MM.1S (cell line): ENCODE data around the gene PEA15.

ENCODE experiments used
- DNase-seq: peaks from one replicate; pipeline ENCODE4 v3.0.0-alpha.2; 2015
- H2AFZ ChIP-seq: fragments of 300-600 bp; sonication (generic); 2 replicates; pipeline ENCODE4 v1.6.0; 2016; ENCODE audit warnings: antibody characterized with exemption, low read length
- H3F3A ChIP-seq: fragments of 300-600 bp; sonication (generic); 2 replicates; pipeline ENCODE4 v1.6.1; 2016; ENCODE audit warnings: mild to moderate bottlenecking, antibody characterized with exemption, low read length, moderate library complexity, mixed read lengths; ENCODE audit not compliant: insufficient read depth
- H3K27ac ChIP-seq: fragments of 300-600 bp; sonication (generic); 2 replicates; pipeline ENCODE4 v1.5.1; 2016; ENCODE audit warnings: mild to moderate bottlenecking, low read length
- H3K27me3 ChIP-seq: fragments of 300-600 bp; sonication (generic); replicated peaks from 2 replicates; pipeline ENCODE4 v1.6.0; 2016; ENCODE audit warnings: low read length; ENCODE audit not compliant: insufficient read depth
- H3K36me3 ChIP-seq: fragments of 300-600 bp; sonication (generic); replicated peaks from 2 replicates; pipeline ENCODE4 v1.6.1; 2016; ENCODE audit warnings: mild to moderate bottlenecking, low read length, mixed read lengths; ENCODE audit not compliant: insufficient read depth
- H3K4me1 ChIP-seq: fragments of 300-600 bp; sonication (generic); 2 replicates; pipeline ENCODE4 v1.6.1; 2016; ENCODE audit warnings: low read length, mixed read lengths
- H3K4me2 ChIP-seq: fragments of 300-600 bp; sonication (generic); 2 replicates; pipeline ENCODE4 v1.6.0; 2016; ENCODE audit warnings: low read depth, low read length
- H3K4me3 ChIP-seq: fragments of 300-600 bp; sonication (generic); 2 replicates; pipeline ENCODE4 v1.5.1; 2016; ENCODE audit warnings: low read length, mixed read lengths
- H3K79me2 ChIP-seq: fragments of 300-600 bp; sonication (generic); 2 replicates; pipeline ENCODE4 v1.6.1; 2016; ENCODE audit warnings: mixed run types, low read length, mixed read lengths
- H3K9ac ChIP-seq: fragments of 300-600 bp; sonication (generic); 2 replicates; pipeline ENCODE4 v1.6.1; 2016; ENCODE audit warnings: low read length, mixed read lengths
- H3K9me2 ChIP-seq: fragments of 300-600 bp; sonication (generic); replicated peaks from 2 replicates; pipeline ENCODE4 v1.6.1; 2016; ENCODE audit warnings: mild to moderate bottlenecking, low read length, mixed read lengths; ENCODE audit not compliant: insufficient read depth
- H3K9me3 ChIP-seq: fragments of 300-600 bp; sonication (generic); replicated peaks from 2 replicates; pipeline ENCODE4 v1.6.1; 2016; ENCODE audit warnings: mild to moderate bottlenecking, low read length, mixed read lengths; ENCODE audit not compliant: insufficient read depth
- H4K20me1 ChIP-seq: fragments of 300-600 bp; sonication (generic); 2 replicates; pipeline ENCODE4 v1.6.1; 2016; ENCODE audit warnings: mild to moderate bottlenecking, low read length, moderate library complexity, mixed read lengths; ENCODE audit not compliant: insufficient read depth
- CTCF ChIP-seq: fragments of 300-600 bp; sonication (generic); IDR thresholded peaks from 2 replicates; pipeline ENCODE4 v1.5.1; 2016; ENCODE audit warnings: antibody characterized with exemption, low read length, mixed read lengths
- EZH2 ChIP-seq: fragments of 300-600 bp; sonication (generic); optimal IDR thresholded peaks from 2 replicates; pipeline ENCODE3; 2017; ENCODE audit warnings: low read depth, mild to moderate bottlenecking, antibody characterized with exemption, low read length, mixed read lengths
- EZH2phosphoT487 ChIP-seq: fragments of 300-600 bp; sonication (generic); IDR thresholded peaks from 2 replicates; pipeline ENCODE4 v1.6.1; 2018; ENCODE audit warnings: antibody characterized with exemption, low read length

Gene PEA15

DNA sequence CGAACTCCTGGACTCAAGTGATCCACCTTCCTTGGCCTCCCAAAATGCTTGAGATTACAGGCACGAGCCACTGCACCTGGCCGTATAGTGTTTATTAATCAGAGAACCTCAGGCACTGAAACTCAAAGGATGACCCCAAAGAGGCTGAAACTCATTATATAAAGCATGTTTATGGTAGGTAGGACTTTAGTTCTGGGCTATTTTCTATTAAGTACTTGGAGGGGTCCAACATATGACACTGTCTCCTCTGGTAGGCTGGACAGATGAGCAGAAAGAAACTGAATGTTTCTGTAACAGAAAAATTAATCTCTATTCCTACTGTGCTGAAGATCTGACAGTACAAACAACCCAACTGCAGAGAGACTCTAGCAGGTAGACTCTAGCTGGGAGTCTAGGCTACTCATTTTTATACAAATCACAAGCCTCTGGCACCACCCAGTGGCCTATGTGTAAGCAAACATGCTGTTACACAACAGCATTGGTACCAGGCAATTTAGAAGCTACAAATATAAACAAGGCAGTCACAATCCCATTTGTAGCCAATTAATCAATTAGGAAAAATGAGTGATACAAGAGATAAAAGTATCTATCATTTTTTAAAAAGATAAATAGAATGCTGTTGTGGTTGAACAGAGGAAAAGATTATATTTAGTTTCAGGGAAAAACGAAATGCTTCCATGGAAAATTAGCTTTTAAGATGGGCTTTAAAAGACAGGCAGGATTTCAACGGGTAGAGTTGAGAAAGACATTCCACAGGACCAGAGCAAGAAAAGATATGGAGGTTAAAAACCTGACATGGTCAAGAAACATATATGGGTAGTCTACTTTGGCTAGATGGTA is 46.7 kb downstream of the PEA15 start:
- Histone ChIP-seq H2AFZ (no peak overlapping the region), H3K4me3 (no peak overlapping the region), H3K27ac (no peak overlapping the region), H3K27me3 (no peaks in the 10 kb centered on the region), H3K79me2 (peaks cover 76% of the 10 kb centered on the region), H4K20me1 (no peaks in the 10 kb centered on the region), H3K4me2 (no peak overlapping the region), H3K36me3 (peaks cover 5% of the 10 kb centered on the region; the same call in 1 of the 2 replicates), H3K4me1 (no peaks in the 10 kb centered on the region), H3F3A (no peaks in the 10 kb centered on the region), H3K9me2 (no peaks in the 10 kb centered on the region), H3K9ac (no peak overlapping the region), H3K9me3 (no peaks in the 10 kb centered on the region)
- peak; percentile 84 for DNase-seq
- no peak for TF ChIP-seq EZH2phosphoT487
- TF ChIP-seq CTCF: peak; percentile 90

GRCh38 chr1:160255781-160256300 is 50.7 kb downstream of the PEA15 start:
- DNase-seq: no peak
- Histone ChIP-seq H3K4me2 (no peak overlapping the region), H3K4me1 (peaks cover 12% of the 10 kb centered on the region)

DNA sequence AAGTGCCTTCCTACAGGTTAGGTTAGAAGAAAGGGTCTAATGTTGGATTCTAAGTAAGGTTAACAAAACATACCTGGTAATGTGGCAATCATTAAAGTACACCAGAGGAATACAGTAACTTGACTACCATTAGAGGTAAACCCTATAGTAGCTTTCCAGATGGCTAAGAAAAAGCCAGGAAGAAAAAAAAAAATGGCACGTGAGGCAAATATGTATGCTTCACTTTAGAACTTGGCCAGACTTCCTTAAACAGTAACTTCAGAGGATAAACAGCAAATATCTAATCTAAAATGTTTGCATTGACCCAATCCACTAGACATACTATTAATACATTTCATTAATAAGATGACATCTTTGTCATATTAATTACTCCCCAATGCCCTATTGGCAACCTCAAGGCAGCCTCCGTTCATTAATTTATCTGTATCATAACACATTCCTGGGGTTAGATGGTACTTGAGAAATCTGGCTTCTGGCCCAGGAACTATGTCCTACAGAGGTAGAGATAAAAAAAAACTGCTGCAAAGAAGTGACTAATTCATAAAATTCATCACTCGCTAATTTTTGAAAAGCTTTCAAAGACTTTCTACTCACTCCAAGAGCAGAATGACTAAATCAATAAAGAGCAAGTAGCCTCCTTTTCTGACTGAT is 51.3 kb downstream of the PEA15 start:
- no peak for DNase-seq
- H3K79me2 ChIP-seq: peaks cover 77% of the 10 kb centered on the region

More at GRCh38 chr1:160255781-160256300, 50.7 kb downstream of the PEA15 start:
- Histone ChIP-seq H3K79me2 (peaks cover 77% of the 10 kb centered on the region), H3K9me3 (no peaks in the 10 kb centered on the region), H3K27ac (no peak overlapping the region), H3K4me3 (no peak overlapping the region), H4K20me1 (no peaks in the 10 kb centered on the region), H3F3A (no peaks in the 10 kb centered on the region), H2AFZ (no peak overlapping the region), H3K9me2 (no peaks in the 10 kb centered on the region), H3K36me3 (peaks cover 5% of the 10 kb centered on the region; the same call in 1 of the 2 replicates), H3K9ac (no peak overlapping the region), H3K27me3 (no peaks in the 10 kb centered on the region)
- TF ChIP-seq EZH2phosphoT487: no peak
- no peak for TF ChIP-seq CTCF
- no peak for TF ChIP-seq EZH2

More for the DNA sequence above, 51.3 kb downstream of the PEA15 start:
- Histone ChIP-seq H3K4me1 (peaks cover 15% of the 10 kb centered on the region), H3K27me3 (no peaks in the 10 kb centered on the region), H3K9ac (no peak overlapping the region), H3K4me2 (no peak overlapping the region), H3K36me3 (no peaks in the 10 kb centered on the region; the same call in 1 of the 2 replicates), H4K20me1 (no peaks in the 10 kb centered on the region), H3K4me3 (no peak overlapping the region), H3K9me3 (no peaks in the 10 kb centered on the region), H3F3A (0 out of 2 replicates have a peak, but pooled peaks cover 4% of the 10 kb centered on the region), H2AFZ (no peak overlapping the region), H3K27ac (no peak overlapping the region), H3K9me2 (no peaks in the 10 kb centered on the region)
- TF ChIP-seq CTCF (no peak), EZH2phosphoT487 (no peak), EZH2 (no peak)
